GM21528 (cell line): ENCODE measurements around the gene MAGI1.
"Not testable (repeated sequence)": the region's sequence is repeated elsewhere in the genome, so short reads cannot be mapped to it uniquely, and the experiment has no call there.

ENCODE experiments used
- ATAC-seq: cut with Tn5 transposase; IDR thresholded peaks from one replicate; pipeline ENCODE4 v1.9.1; 2021; ENCODE audit warnings: mild to moderate bottlenecking, moderate library complexity; ENCODE audit not compliant: unreplicated experiment, low FRiP score

MAGI1 gene

GRCh38 chr3:65617209-65617608 is 421.5 kb downstream of the MAGI1 start:
- ATAC-seq: no peak

- no peak for ATAC-seq
Measured at GRCh38 chr3:65616563-65616962, 422.2 kb downstream of the MAGI1 start.

- no peak for ATAC-seq
Measured at GRCh38 chr3:65615329-65615728, 423.4 kb downstream of the MAGI1 start.

- no peak for ATAC-seq
Measured at GRCh38 chr3:65614585-65614984, 424.1 kb downstream of the MAGI1 start.

GRCh38 chr3:65607965-65608460 is 430.7 kb downstream of the MAGI1 start:
- not testable (repeated sequence) for ATAC-seq

- ATAC-seq: no peak
Measured at GRCh38 chr3:65607101-65607500, 431.6 kb downstream of the MAGI1 start.

GRCh38 chr3:65605876-65606432 is 432.8 kb downstream of the MAGI1 start:
- no peak for ATAC-seq

GRCh38 chr3:65604863-65605526 is 433.7 kb downstream of the MAGI1 start:
- no peak for ATAC-seq

- no peak for ATAC-seq
Measured at GRCh38 chr3:65603631-65604030, 435.1 kb downstream of the MAGI1 start.

- no peak for ATAC-seq
Measured at GRCh38 chr3:65600888-65601287, 437.8 kb downstream of the MAGI1 start.

GRCh38 chr3:65597952-65598413 is 440.7 kb downstream of the MAGI1 start:
- ATAC-seq: no peak

GRCh38 chr3:65597226-65597951 is 441.3 kb downstream of the MAGI1 start:
- no peak for ATAC-seq

GRCh38 chr3:65596571-65597225 is 442.0 kb downstream of the MAGI1 start:
- no peak for ATAC-seq

- no peak for ATAC-seq
Measured at GRCh38 chr3:65596029-65596300, 442.8 kb downstream of the MAGI1 start.

GRCh38 chr3:65595222-65596028 is 443.3 kb downstream of the MAGI1 start:
- ATAC-seq: no peak

GRCh38 chr3:65593780-65594752 is 444.7 kb downstream of the MAGI1 start:
- ATAC-seq: no peak

- ATAC-seq: no peak
Measured at GRCh38 chr3:65591313-65591712, 447.4 kb downstream of the MAGI1 start.

GRCh38 chr3:65588884-65589283 is 449.8 kb downstream of the MAGI1 start:
- no peak for ATAC-seq
